ENCODE measurements around the gene IL31. TPM values are rescaled to one million over a fixed set of nuclear protein-coding genes. Genes with fewer than 3 reads are reported as not detected.

IL31 gene
- total RNA-seq, 1 donor from 2014 or later, result not detected

DNA sequence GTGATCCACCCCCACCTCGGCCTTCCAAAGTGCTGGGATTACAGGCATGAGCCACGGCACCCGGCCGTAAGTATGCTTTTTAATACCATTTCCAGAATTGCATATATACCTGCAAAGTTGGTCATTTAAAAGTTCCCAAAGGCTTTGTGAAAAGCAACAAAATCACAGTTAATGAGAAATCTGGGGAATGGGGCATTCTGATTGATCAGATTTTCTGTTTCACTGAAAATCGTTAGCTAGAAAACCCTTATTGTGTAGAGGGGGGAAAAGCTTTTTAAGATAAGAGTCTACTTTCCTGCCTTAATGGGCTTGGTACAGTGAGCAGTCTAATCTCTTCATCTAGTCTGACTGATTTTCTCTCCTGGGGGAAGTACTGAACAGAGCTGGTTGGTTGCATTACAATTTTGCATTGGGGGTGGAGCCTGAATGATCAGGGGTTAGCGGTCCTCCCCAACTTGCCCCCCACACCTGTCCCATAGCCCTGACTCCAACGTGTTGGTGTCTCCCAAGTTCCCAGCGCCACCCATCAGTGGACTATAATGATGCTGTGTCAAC is 23.8 kb downstream of the IL31 start:
- Mint-ChIP-seq H3K4me3 (no peak overlapping the region), H3K27me3 (peaks cover 8% of the 10 kb centered on the region), H3K9me3 (no peaks in the 10 kb centered on the region), H3K4me1 (ENCODE audit: unreplicated experiment) (peaks cover 6% of the 10 kb centered on the region), H3K27ac (no peak overlapping the region), H3K36me3 (no peaks in the 10 kb centered on the region)
- TF ChIP-seq, protein P1, sequence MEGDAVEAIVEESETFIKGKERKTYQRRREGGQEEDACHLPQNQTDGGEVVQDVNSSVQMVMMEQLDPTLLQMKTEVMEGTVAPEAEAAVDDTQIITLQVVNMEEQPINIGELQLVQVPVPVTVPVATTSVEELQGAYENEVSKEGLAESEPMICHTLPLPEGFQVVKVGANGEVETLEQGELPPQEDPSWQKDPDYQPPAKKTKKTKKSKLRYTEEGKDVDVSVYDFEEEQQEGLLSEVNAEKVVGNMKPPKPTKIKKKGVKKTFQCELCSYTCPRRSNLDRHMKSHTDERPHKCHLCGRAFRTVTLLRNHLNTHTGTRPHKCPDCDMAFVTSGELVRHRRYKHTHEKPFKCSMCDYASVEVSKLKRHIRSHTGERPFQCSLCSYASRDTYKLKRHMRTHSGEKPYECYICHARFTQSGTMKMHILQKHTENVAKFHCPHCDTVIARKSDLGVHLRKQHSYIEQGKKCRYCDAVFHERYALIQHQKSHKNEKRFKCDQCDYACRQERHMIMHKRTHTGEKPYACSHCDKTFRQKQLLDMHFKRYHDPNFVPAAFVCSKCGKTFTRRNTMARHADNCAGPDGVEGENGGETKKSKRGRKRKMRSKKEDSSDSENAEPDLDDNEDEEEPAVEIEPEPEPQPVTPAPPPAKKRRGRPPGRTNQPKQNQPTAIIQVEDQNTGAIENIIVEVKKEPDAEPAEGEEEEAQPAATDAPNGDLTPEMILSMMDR (conservative IDR thresholded peaks at IDR 0.05), result no peak
- no peak for DNase-seq (ENCODE audit: extremely low spot score, unreplicated experiment)

- no peak overlapping the region for H3K4me3 Mint-ChIP-seq
- peaks cover 4% of the 10 kb centered on the region for H3K27me3 Mint-ChIP-seq
- no peaks in the 10 kb centered on the region for H3K9me3 Mint-ChIP-seq
- peaks cover 3% of the 10 kb centered on the region for H3K36me3 Mint-ChIP-seq
- TF ChIP-seq, protein P1 (conservative IDR thresholded peaks at IDR 0.05), result no peak
- H3K27ac Mint-ChIP-seq, result no peak overlapping the region
- no peak for DNase-seq (ENCODE audit: extremely low spot score, unreplicated experiment)
- peaks cover 6% of the 10 kb centered on the region for H3K4me1 Mint-ChIP-seq (ENCODE audit: unreplicated experiment)
These were observed 25.4 kb downstream of the IL31 start for GRCh38 chr12:122148657-122149056.

- no peak for DNase-seq (ENCODE audit: extremely low spot score, unreplicated experiment)
- H3K9me3 Mint-ChIP-seq, result no peaks in the 10 kb centered on the region
- H3K27me3 Mint-ChIP-seq, result peaks cover 4% of the 10 kb centered on the region
- no peak overlapping the region for H3K27ac Mint-ChIP-seq
- H3K4me3 Mint-ChIP-seq, result no peak overlapping the region
- TF ChIP-seq, protein P1 (conservative IDR thresholded peaks at IDR 0.05), result no peak
- H3K36me3 Mint-ChIP-seq, result peaks cover 5% of the 10 kb centered on the region
- H3K4me1 Mint-ChIP-seq (ENCODE audit: unreplicated experiment), result peaks cover 6% of the 10 kb centered on the region
These were observed 26.3 kb downstream of the IL31 start for GRCh38 chr12:122147514-122148290.

- H3K4me3 Mint-ChIP-seq, result no peak overlapping the region
- no peaks in the 10 kb centered on the region for H3K27me3 Mint-ChIP-seq
- H3K27ac Mint-ChIP-seq, result no peak overlapping the region
- DNase-seq (ENCODE audit: extremely low spot score, unreplicated experiment), result no peak
- peaks cover 6% of the 10 kb centered on the region for H3K4me1 Mint-ChIP-seq (ENCODE audit: unreplicated experiment)
- H3K9me3 Mint-ChIP-seq, result no peaks in the 10 kb centered on the region
- H3K36me3 Mint-ChIP-seq, result peaks cover 5% of the 10 kb centered on the region
- TF ChIP-seq, protein P1 (conservative IDR thresholded peaks at IDR 0.05), result no peak
These were observed 28.3 kb downstream of the IL31 start for GRCh38 chr12:122145505-122146330.

GRCh38 chr12:122144885-122145284 is 29.1 kb downstream of the IL31 start:
- Mint-ChIP-seq H3K27ac (no peak overlapping the region), H3K27me3 (no peaks in the 10 kb centered on the region)
- TF ChIP-seq, protein P1 (conservative IDR thresholded peaks at IDR 0.05), result no peak

More at GRCh38 chr12:122144885-122145284, 29.1 kb downstream of the IL31 start:
- Mint-ChIP-seq H3K4me3 (no peak overlapping the region), H3K9me3 (no peaks in the 10 kb centered on the region), H3K36me3 (peaks cover 5% of the 10 kb centered on the region), H3K4me1 (ENCODE audit: unreplicated experiment) (peaks cover 6% of the 10 kb centered on the region)
- DNase-seq (ENCODE audit: extremely low spot score, unreplicated experiment), result no peak
